ENCODE data around the gene SYK.

Gene SYK

DNA sequence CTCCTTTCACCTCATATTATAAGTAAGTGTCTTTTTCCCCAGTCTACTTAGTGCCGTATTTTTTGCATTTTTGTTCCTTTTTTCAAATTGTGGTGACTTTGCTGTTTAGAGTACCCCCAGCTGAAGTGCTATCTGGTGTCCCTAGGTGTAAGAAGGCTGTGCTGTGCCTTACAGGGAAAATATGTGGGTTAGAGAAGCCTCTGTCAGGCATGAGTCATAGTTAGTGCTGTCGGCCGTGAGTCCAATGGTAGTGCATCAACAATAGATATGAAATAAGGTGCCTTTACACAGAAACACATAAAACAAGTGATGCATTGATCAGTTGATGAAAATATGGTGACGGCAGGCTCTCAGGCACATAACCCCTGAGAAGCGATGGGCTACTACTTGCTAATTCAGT lies 20.1 kb downstream of the SYK start:
- FAIRE-seq, result peak; percentile 49

DNA sequence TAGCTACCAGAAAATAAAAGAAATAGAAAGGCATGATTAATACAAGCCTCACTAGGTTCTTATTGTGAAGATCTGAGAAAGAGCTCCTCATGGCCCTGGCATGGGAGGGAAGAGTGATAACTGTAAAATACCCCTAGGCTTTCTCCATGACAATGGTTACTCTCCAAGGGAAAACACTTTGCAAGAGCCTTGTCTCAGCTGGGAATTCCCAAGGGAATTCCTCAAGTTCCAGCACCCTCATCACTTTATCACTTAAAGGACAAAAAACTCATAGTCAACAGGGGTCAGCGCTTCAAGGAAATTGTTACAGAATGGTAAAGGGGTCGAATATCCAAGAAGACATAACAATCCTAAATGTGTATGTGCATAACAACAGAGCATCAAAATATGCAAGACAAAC lies 21.2 kb downstream of the SYK start:
- DNase-seq (ENCODE audit: low spot score), result no peak
- no peak for FAIRE-seq

More for the DNA sequence above, 20.1 kb downstream of the SYK start:
- no peak for DNase-seq (ENCODE audit: low spot score)

DNA sequence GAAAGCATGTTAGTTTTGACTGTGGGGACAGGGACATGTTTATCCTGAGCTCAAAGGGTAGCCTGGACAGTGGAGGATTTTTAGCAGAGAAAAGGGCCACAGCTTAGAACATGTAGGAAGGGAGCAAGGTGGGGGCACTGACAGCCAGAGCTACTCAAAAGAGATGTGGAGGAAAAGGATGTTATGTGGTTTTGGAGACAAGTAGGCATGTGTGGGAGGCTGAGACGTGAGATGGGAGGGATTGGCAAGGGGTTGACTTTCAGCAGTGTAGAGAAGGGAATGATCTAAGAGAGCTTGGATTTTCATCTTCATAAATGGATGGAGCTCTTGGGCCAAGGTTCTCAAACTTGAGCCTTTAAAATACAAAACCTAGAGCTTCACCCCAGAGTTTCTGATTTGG lies 24.0 kb downstream of the SYK start:
- DNase-seq (ENCODE audit: low spot score) (no peak), FAIRE-seq (no peak)

DNA sequence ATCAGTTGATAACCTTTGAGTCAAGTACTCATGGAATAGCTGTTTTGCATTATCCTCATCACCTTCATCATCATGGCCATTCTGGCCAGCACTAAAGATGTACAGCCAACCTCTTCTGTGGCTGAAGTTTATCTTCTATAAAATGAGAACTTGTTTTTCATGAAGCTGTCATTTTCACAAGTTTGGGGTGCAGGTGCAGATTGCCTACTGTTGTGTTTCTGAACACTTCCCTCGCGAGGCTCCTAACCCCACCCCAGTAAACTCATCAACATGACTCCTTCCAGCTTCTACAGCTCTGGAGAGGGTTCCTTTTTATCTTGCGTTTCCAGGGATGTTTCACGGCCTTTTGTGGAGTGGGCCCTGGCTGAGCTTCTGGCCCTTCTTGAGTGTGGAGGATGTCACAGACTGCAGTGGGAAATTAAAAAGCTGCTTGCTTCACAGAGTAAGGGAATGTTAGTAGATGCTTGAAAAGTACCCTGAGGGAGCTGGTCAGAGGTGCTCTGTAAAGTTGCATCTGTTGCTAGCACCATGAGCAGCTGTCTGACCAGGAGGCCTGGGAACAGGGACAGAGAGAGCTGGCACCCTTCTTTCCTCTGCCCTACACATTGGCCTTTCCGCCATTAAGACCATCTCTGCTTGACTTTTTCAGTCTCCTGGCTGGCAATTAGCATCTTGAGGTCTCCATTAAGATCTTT lies 24.9 kb downstream of the SYK start:
- FAIRE-seq, result no peak
- no peak for DNase-seq (ENCODE audit: low spot score)

DNA sequence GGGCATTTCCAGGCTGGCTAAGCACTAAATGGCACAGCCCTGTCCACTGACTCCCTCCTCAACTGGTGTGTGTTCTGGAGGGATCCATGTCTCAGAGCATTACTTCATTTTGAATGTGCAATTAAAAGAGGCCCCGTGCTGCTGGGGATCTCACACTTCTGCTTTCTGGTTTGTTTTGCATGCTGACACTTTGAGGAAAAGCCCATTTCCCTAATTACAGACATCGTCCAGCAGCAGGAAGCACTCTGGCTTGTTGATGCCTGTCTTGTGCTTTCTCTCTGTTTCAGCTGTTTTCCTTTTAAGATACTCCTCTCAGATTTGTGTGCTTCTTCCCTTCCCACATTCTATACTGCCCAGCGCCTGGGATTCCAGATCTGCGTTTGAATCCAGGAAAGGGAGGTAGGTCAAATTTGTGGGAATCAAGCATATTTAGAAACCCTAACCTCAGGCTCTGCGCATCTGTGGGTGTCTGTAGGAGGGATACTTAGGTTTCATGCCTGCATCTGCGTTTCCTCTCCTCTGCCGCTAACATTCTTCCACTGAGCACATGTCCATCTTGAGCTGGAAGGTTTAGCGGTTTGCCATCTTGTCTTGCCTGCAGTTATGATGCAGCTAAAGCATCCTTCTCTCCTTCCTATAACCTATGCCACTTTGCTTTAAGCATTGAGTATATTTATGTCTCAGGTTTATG lies 25.7 kb downstream of the SYK start:
- DNase-seq (ENCODE audit: low spot score), result no peak
- FAIRE-seq, result no peak

DNA sequence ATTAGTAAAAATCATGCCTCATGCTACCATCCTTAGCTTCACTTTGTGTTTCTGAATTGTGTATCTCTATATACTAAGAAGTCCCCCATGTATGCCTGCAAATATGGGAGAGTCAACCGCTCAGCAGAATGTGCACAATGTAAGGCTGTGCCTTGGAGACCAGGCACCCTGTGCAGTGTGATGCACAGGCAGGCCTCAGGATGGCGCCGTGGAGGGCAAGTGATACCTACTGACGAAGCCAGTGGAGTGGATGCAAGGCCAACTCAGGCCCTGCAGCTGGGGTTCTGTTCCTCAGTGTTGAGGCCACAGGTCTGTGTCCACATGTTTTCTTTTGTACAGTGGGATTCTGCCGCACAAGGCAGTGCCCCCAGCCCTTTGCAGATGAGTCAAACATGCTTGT lies 28.4 kb downstream of the SYK start:
- DNase-seq (ENCODE audit: low spot score) (no peak), FAIRE-seq (no peak)

DNA sequence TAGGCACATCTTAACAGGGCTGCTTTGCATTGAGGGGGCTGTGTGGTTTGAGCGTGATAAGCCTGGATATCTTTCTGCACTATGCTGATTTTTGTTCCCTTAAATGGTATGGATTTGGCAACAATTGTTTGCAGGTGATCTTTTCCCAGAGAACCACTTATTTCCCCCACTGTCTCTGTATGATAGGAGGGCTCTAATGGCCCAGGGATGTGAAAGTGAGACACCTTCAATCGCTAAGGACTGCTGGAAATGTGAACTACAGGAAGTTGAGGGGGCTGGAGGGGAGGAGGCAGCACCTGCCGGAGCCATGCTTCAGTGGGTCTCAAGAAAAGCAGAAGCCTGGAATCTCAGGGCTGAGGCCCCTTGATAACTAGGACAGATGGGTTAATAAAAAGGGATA lies 29.4 kb downstream of the SYK start:
- FAIRE-seq, result no peak

GRCh38 chr9:90832261-90832660 lies 30.6 kb downstream of the SYK start:
- FAIRE-seq (no peak), DNase-seq (ENCODE audit: low spot score) (no peak)

More for the DNA sequence above, 29.4 kb downstream of the SYK start:
- no peak for DNase-seq (ENCODE audit: low spot score)

DNA sequence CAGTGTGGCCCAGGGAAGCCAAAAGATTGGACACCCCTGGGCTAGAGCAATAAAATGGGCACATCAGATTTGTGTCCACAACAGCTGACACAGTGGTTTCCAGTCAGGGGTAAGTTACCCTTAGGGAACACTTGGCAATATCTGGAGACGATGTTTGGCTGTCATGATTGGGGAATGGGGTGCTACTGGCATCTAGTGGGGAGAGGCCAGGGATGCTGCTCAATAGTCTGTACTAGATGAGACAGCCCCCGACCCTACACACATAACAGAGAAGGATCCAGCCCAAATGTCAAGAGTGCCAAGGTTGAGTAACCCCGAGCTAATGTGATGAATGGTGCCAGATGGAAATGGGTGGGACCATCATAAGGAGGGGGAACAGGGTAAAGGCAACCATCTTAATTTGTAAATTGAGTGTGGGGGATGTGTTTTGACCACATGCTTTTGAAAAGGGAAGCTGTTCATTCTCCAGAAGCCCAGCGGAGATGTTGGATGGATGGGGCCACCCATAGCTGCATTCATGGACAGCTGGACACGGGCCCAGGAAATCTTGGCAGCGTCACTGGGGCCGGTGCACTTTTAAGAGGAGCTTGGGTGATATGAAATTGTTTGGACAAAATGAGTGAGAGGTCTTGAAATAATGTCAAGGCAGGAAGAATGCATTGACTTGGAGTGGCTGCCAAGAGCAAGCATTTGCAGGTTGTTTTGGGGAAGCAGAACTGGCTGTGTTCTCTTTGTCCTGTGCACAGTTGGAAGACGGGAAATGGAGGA lies 33.4 kb downstream of the SYK start:
- DNase-seq (ENCODE audit: low spot score) (no peak), FAIRE-seq (no peak)

- DNase-seq (ENCODE audit: low spot score) (no peak), FAIRE-seq (no peak)
These were observed 34.9 kb downstream of the SYK start for GRCh38 chr9:90836411-90837080.

- no peak for FAIRE-seq
- no peak for DNase-seq (ENCODE audit: low spot score)
These were observed 36.5 kb downstream of the SYK start for GRCh38 chr9:90838098-90838497.

DNA sequence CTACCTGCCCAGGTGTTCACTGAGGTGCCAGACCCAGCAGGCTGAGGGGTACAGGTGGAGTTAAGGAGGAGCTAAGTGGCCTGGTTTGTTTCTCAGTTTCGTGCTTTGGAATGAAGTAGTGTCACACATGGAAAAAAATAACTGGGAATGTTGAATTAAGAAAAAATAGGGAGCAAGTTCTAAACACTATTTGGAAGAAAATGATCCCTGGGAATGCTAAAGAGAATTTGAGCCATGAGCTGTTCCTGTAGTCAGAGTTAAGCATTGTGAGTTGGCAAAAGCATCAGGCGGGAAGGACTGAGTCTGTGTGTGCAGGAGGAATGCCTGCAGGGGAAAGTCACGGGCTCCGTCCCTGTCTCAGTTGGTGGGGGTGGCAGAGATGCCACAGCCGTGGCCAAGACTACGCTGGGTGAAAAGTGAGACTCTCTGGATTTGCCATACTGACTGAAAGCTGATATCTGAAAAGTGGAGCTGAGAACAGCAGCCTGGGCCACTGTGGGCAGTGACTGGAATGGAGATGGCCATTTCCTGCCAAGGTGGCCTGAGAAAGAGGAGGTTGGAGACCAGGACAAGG lies 37.0 kb downstream of the SYK start:
- no peak for DNase-seq (ENCODE audit: low spot score)
- no peak for FAIRE-seq

DNA sequence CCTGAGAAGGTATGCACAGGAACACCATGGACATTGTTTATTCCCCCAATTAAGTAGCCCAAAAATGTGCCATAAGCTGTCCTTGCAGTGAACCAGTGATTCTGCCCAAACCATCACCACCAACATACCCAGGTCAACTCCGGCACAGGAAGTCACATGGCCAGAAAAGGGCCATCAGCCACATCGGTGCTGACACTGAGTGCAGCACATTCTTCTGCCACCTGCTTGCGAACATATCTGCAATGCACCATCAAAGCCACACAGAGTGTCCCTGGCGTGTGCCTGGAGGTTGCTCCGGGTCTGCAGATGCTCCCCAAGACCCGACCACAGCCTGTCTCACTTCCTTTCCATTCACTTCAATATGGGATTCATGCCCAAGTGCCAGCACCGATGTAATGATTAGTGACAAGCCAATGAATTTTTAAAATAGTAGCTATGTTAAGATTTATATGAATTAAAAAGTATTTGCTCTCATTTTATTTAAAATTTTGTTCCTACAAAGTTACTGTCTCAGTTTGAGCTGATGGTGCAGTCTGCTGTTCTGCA lies 37.6 kb downstream of the SYK start:
- no peak for FAIRE-seq
- DNase-seq (ENCODE audit: low spot score), result no peak

- FAIRE-seq, result no peak
- DNase-seq (ENCODE audit: low spot score), result no peak
These were observed 39.1 kb downstream of the SYK start for GRCh38 chr9:90840696-90841095.

DNA sequence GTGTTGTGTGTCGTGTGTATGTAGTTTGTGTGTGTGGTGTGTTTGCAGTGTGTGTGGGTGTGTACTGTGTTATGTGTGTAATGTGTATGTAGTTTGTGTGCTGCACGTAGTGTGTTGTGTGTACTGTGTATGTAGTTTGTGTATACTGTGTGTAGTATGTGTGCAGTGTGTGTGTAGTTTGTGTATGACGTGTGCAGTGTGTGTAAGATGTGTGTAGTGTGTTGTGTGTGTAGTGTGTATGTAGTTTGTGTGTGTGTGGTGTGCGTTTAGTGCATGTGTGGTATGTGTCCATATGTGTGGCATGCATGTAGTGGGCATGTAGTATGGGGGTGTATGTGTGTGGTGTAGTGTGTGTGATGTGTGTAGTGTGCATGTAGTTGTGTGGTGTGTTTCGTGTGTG lies 39.6 kb downstream of the SYK start:
- no peak for DNase-seq (ENCODE audit: low spot score)
- FAIRE-seq, result no peak

- FAIRE-seq (no peak), DNase-seq (ENCODE audit: low spot score) (no peak)
These were observed 40.0 kb downstream of the SYK start for GRCh38 chr9:90841615-90842014.

DNA sequence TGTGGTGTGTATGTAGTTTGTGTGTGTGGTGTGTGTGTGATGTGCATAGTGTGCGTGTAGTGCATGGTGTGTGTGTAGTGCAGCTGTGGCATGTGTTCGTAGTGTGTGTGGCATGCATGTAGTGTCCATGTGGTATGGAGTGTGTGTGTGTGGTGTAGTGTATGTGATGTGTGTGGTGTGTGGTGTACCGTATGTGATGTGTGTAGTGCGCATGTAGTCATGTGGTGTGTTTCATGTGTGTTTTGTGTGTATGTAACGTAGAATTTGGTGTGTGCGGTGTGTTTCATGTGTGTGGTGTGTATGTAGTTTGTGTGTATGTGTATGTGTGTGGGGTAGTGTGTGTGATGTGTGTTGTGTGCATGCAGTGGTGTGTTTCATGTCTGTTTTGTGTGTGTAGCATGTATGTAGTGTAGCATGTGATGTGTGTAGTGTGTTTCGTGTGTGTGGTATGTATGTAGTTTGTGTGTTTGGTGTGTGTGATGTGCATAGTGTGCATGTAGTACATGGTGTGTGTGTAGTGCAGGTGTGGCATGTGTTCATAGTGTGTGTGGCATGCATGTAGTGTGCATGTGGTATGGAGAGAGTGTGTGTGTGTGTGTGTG lies 40.7 kb downstream of the SYK start:
- DNase-seq (ENCODE audit: low spot score) (no peak), FAIRE-seq (no peak)

- no peak for DNase-seq (ENCODE audit: low spot score)
- no peak for FAIRE-seq
These were observed 41.4 kb downstream of the SYK start for GRCh38 chr9:90842996-90843395.

GRCh38 chr9:90843525-90843924 lies 41.9 kb downstream of the SYK start:
- FAIRE-seq, result no peak
- DNase-seq (ENCODE audit: low spot score), result no peak

DNA sequence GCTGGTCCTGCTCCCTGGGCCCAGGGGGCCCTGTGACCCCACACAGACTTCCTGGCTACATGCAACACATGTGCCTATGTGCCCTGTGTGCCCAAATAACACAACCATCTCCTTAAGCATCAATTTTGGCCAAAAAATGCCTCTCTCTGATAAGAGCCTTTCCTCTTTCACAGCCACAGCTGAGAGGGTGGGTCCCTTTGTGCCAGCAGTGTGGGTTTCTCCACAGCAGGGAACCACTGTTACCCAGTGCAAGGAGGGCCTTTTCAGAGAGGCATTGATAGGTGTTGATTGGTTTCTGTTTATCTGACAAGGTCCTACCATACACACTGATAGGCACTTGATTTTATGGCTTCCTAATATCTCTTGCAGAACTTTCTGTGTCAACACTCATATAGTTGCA lies 42.7 kb downstream of the SYK start:
- DNase-seq (ENCODE audit: low spot score) (no peak), FAIRE-seq (no peak)

Data from RCC 7860 (cell line).